K562 (cell line): ENCODE results near the gene TRMT1. TPM values are rescaled to one million over a fixed set of nuclear protein-coding genes. Genes with fewer than 3 reads are reported as not detected.

Source experiments
- CREM ChIP-seq: IDR thresholded peaks from 2 replicates; pipeline ENCODE4 v1.6.1; 2014; ENCODE audit warnings: antibody characterized with exemption, low read depth
- DEAF1 ChIP-seq: fragments of 450-650 bp; formaldehyde crosslinking; IDR thresholded peaks from 2 replicates; pipeline ENCODE4 v1.4.0; 2020; ENCODE audit warnings: mild to moderate bottlenecking, moderate library complexity
- MAX ChIP-seq: sonication (generic); formaldehyde crosslinking; IDR thresholded peaks from 2 replicates; pipeline ENCODE4 v1.9.0; 2022; ENCODE audit warnings: mild to moderate bottlenecking, missing genetic modification reagents
- NFYB ChIP-seq: IDR thresholded peaks from 2 replicates; pipeline ENCODE4 v1.6.1; 2011; ENCODE audit warnings: mild to moderate bottlenecking, moderate library complexity; ENCODE audit not compliant: insufficient read length; ENCODE audit errors: extremely low read depth
- RBM22 ChIP-seq: fragments of 200-400 bp; formaldehyde crosslinking; IDR thresholded peaks from 2 replicates; pipeline ENCODE4 v1.6.1; 2018; ENCODE audit warnings: low read length, low read depth; ENCODE audit not compliant: poor library complexity, severe bottlenecking
- RFX1 ChIP-seq: fragments of 450-650 bp; IDR thresholded peaks from 2 replicates; pipeline ENCODE4 v1.6.1; 2016; ENCODE audit warnings: mild to moderate bottlenecking, moderate library complexity
- SLC30A9 ChIP-seq: fragments of 250-450 bp; sonication (Bioruptor Pico); IDR thresholded peaks from 2 replicates; pipeline ENCODE4 v1.8.0; 2022; ENCODE audit warnings: mild to moderate bottlenecking, moderate library complexity
- SNAPC5 ChIP-seq: fragments of 250-450 bp; sonication (Bioruptor Pico); IDR thresholded peaks from 2 replicates; pipeline ENCODE4 v1.8.0; 2021; ENCODE audit warnings: moderate library complexity, mild to moderate bottlenecking, inconsistent platforms
- SNRNP70 ChIP-seq: fragments of 200-400 bp; formaldehyde crosslinking; optimal IDR thresholded peaks from 2 replicates; pipeline ENCODE3; 2017; ENCODE audit warnings: low read depth, low read length
- SRSF1 ChIP-seq: fragments of 200-400 bp; formaldehyde crosslinking; IDR thresholded peaks from 2 replicates; pipeline ENCODE4 v1.6.1; 2017; ENCODE audit warnings: mild to moderate bottlenecking, low read depth, low read length, moderate library complexity
- TFAM ChIP-seq: fragments of 250-450 bp; sonication (Bioruptor Pico); conservative IDR thresholded peaks from 2 replicates; pipeline ENCODE4 v1.5.0; 2021; ENCODE audit warnings: mild to moderate bottlenecking, moderate library complexity
- THRA ChIP-seq: fragments of 450-650 bp; IDR thresholded peaks from 2 replicates; pipeline ENCODE4 v1.6.1; 2017; ENCODE audit warnings: mild to moderate bottlenecking, moderate library complexity
- ZNF134 ChIP-seq: fragments of 250-450 bp; sonication (Bioruptor Pico); conservative IDR thresholded peaks from 2 replicates; pipeline ENCODE4 v1.4.0; 2020
- ZNF184 ChIP-seq: sonication (generic); formaldehyde crosslinking; IDR thresholded peaks from 2 replicates; pipeline ENCODE4 v1.5.0; 2020; ENCODE audit warnings: missing genetic modification reagents
- ZNF23 ChIP-seq: fragments of 250-450 bp; sonication (Bioruptor Pico); IDR thresholded peaks from 2 replicates; pipeline ENCODE4 v1.4.0; 2020; ENCODE audit warnings: mild to moderate bottlenecking
- ZNF445 ChIP-seq: fragments of 250-450 bp; sonication (Bioruptor Pico); IDR thresholded peaks from 2 replicates; pipeline ENCODE4 v1.4.0; 2020; ENCODE audit warnings: low read depth, mild to moderate bottlenecking, moderate library complexity
- polyA plus RNA-seq, 8 experiments: library from polyadenylated mRNA; depleted of rRNA in 4 of 8; stranded (reverse) in 5 of 8; unstranded in 3 of 8; fragments of >200 nt; fragmentation: Nextera tagmentation in 2 of 8; fragmentation: Illumina TruSeq in 1 of 8; extraction: Ambion mirVana in 2 of 8; extraction: Trizol in 1 of 8; gene quantifications; 2 replicates each; pipeline versions ENCODE4 v1.2.1 to v1.2.3, GENCODE V29; 2011 to 2014; ENCODE audit warnings: inconsistent platforms in 1 of 8, missing spikeins in 1 of 8
- total RNA-seq, 7 experiments: library from RNA; depleted of rRNA in 6 of 7; stranded (reverse); fragments of >200 nt in 6 of 7; fragmentation: Illumina TruSeq in 2 of 7; extraction: Trizol in 2 of 7; gene quantifications; 2 replicates each; pipeline versions ENCODE4 v1.2.1 to v1.2.3, GENCODE V29; 2011 to 2021; ENCODE audit warnings: low replicate concordance in 1 of 7
- TF ChIP-seq, protein P1 (sequence below): sonication (generic); formaldehyde crosslinking; IDR thresholded peaks from 2 replicates; pipeline ENCODE4 v1.8.0; 2023; ENCODE audit warnings: mild to moderate bottlenecking, missing genetic modification reagents

Gene TRMT1
- total and polyA plus RNA-seq, 9 of the 15 experiments (the other 6 are each of a cell fraction or from before 2014, with no cell fraction given) = 5.8 to 158 (median 54.3) TPM

- TF ChIP-seq, protein P1, sequence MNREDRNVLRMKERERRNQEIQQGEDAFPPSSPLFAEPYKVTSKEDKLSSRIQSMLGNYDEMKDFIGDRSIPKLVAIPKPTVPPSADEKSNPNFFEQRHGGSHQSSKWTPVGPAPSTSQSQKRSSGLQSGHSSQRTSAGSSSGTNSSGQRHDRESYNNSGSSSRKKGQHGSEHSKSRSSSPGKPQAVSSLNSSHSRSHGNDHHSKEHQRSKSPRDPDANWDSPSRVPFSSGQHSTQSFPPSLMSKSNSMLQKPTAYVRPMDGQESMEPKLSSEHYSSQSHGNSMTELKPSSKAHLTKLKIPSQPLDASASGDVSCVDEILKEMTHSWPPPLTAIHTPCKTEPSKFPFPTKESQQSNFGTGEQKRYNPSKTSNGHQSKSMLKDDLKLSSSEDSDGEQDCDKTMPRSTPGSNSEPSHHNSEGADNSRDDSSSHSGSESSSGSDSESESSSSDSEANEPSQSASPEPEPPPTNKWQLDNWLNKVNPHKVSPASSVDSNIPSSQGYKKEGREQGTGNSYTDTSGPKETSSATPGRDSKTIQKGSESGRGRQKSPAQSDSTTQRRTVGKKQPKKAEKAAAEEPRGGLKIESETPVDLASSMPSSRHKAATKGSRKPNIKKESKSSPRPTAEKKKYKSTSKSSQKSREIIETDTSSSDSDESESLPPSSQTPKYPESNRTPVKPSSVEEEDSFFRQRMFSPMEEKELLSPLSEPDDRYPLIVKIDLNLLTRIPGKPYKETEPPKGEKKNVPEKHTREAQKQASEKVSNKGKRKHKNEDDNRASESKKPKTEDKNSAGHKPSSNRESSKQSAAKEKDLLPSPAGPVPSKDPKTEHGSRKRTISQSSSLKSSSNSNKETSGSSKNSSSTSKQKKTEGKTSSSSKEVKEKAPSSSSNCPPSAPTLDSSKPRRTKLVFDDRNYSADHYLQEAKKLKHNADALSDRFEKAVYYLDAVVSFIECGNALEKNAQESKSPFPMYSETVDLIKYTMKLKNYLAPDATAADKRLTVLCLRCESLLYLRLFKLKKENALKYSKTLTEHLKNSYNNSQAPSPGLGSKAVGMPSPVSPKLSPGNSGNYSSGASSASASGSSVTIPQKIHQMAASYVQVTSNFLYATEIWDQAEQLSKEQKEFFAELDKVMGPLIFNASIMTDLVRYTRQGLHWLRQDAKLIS = no peak
- TF ChIP-seq CREM = peak; percentile 21; the same call in 1 of the 2 replicates
- TF ChIP-seq SNAPC5 (CRISPR knock-in tag) = no peak
- TF ChIP-seq ZNF134 (CRISPR knock-in tag) = no peak
- TF ChIP-seq SRSF1 = no peak
- no peak for TF ChIP-seq RFX1
- no peak for TF ChIP-seq SLC30A9 (CRISPR knock-in tag)
- no peak for TF ChIP-seq TFAM
- no peak for TF ChIP-seq NFYB
- TF ChIP-seq THRA = no peak
- no peak for TF ChIP-seq ZNF445 (CRISPR knock-in tag)
- no peak for TF ChIP-seq ZNF184
- TF ChIP-seq MAX (CRISPR knock-in tag) = no peak; the same call in 1 of the 2 replicates
- TF ChIP-seq RBM22 = no peak
- TF ChIP-seq DEAF1 (CRISPR knock-in tag) = no peak
- TF ChIP-seq SNRNP70 = no peak
- TF ChIP-seq ZNF23 (CRISPR knock-in tag) = no peak
Observed at GRCh38 chr19:13164343-13165161, 48.0 kb upstream of the TRMT1 start (continued).
